Measurements from ENCODE around the gene PLA2R1. TPM values are rescaled to one million over a fixed set of nuclear protein-coding genes. Genes with fewer than 3 reads are reported as not detected.

Gene PLA2R1
- total RNA-seq, 1 experiment from 2014 or later = 1.1 TPM

DNA sequence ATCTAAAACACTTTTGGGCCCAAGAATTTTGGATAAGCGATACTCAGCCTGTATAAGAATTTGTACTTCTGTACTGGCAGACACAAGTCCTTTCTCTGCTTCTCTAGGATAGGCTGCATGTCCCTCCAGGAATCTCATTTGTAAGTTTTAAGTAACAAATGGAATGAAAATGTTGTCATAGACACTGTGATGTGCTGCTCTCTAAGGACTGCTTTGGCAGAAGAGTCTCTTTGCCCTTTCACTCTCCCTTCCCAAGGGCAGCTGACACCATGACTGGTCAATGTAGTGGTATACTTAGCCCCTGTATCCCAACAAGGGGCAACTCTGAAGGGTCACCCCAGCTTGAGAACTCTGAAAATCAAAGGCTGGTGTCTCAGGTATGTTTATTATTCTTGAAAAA, 27.3 kb downstream of the PLA2R1 start:
- TF ChIP-seq ZNF317 (CRISPR knock-in tag; IDR thresholded peaks at IDR 0.05; ENCODE audit: borderline replicate concordance, low read depth) = no peak
- TF ChIP-seq RELA (CRISPR knock-in tag; IDR thresholded peaks at IDR 0.05; ENCODE audit: borderline replicate concordance) = no peak
- TF ChIP-seq, protein P1, sequence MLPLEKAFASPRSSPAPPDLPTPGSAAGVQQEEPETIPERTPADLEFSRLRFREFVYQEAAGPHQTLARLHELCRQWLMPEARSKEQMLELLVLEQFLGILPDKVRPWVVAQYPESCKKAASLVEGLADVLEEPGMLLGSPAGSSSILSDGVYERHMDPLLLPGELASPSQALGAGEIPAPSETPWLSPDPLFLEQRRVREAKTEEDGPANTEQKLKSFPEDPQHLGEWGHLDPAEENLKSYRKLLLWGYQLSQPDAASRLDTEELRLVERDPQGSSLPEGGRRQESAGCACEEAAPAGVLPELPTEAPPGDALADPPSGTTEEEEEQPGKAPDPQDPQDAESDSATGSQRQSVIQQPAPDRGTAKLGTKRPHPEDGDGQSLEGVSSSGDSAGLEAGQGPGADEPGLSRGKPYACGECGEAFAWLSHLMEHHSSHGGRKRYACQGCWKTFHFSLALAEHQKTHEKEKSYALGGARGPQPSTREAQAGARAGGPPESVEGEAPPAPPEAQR (CRISPR knock-in tag; IDR thresholded peaks at IDR 0.05) = no peak
- TF ChIP-seq ZNF671 (CRISPR knock-in tag; IDR thresholded peaks at IDR 0.05) = no peak
- TF ChIP-seq SP1 (CRISPR knock-in tag; conservative IDR thresholded peaks at IDR 0.05) = no peak
- TF ChIP-seq SMAD4 (CRISPR knock-in tag; IDR thresholded peaks at IDR 0.05) = no peak
- TF ChIP-seq CREM (CRISPR knock-in tag; IDR thresholded peaks at IDR 0.05) = no peak
- no peak for TF ChIP-seq NR3C1 (CRISPR knock-in tag; conservative IDR thresholded peaks at IDR 0.05; ENCODE audit: low read depth)
- TF ChIP-seq, protein P2, sequence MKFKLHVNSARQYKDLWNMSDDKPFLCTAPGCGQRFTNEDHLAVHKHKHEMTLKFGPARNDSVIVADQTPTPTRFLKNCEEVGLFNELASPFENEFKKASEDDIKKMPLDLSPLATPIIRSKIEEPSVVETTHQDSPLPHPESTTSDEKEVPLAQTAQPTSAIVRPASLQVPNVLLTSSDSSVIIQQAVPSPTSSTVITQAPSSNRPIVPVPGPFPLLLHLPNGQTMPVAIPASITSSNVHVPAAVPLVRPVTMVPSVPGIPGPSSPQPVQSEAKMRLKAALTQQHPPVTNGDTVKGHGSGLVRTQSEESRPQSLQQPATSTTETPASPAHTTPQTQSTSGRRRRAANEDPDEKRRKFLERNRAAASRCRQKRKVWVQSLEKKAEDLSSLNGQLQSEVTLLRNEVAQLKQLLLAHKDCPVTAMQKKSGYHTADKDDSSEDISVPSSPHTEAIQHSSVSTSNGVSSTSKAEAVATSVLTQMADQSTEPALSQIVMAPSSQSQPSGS (CRISPR knock-in tag; IDR thresholded peaks at IDR 0.05; ENCODE audit: borderline replicate concordance, low read depth) = no peak
- TF ChIP-seq, protein P3, sequence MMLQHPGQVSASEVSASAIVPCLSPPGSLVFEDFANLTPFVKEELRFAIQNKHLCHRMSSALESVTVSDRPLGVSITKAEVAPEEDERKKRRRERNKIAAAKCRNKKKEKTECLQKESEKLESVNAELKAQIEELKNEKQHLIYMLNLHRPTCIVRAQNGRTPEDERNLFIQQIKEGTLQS (CRISPR knock-in tag; conservative IDR thresholded peaks at IDR 0.05) = no peak
- Mint-ChIP-seq H3K36me3 (no peaks in the 10 kb centered on the region), H3K27me3 (ENCODE audit: low read depth) (no peaks in the 10 kb centered on the region), H3K4me1 (no peaks in the 10 kb centered on the region), H3K4me3 (no peak overlapping the region), H3K9me3 (no peaks in the 10 kb centered on the region), H3K27ac (no peak overlapping the region)
- ATAC-seq (no peak), DNase-seq (ENCODE audit: low spot score) (no peak)
- CTCF ChIA-PET = no interaction called here
- POLR2A ChIA-PET = no interaction called here

DNA sequence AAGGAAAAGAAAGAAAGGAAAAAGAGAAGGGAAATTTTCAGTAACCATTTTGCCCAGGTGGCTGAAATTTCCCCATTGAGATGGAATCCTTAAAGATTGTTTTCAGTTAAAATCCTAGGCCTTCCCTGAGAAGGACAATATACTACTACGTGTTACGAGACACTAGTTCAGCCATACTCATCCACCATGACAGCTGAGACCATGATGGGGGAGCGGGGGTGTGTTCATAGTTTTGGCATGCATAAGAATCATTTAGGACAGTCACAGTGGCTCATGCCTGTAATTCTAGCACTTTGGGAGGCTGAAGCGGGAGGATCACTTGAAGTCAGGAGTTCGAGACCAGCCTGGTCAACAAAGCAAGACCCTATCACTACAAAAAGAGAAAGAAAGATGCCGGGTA, 28.0 kb downstream of the PLA2R1 start:
- ChIA-PET CTCF (no interaction called here), POLR2A (no interaction called here)
- no peak overlapping the region for H3K4me3 Mint-ChIP-seq
- DNase-seq (ENCODE audit: low spot score) (no peak), ATAC-seq (no peak)
- H3K9me3 Mint-ChIP-seq = no peaks in the 10 kb centered on the region
- H3K27ac Mint-ChIP-seq = no peak overlapping the region
- no peaks in the 10 kb centered on the region for H3K4me1 Mint-ChIP-seq
- TF ChIP-seq, protein P4, sequence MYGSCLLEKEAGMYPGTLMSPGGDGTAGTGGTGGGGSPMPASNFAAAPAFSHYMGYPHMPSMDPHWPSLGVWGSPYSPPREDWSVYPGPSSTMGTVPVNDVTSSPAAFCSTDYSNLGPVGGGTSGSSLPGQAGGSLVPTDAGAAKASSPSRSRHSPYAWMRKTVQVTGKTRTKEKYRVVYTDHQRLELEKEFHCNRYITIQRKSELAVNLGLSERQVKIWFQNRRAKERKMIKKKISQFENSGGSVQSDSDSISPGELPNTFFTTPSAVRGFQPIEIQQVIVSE (CRISPR knock-in tag; IDR thresholded peaks at IDR 0.05; ENCODE audit: borderline replicate concordance) = no peak
- TF ChIP-seq, protein P5, sequence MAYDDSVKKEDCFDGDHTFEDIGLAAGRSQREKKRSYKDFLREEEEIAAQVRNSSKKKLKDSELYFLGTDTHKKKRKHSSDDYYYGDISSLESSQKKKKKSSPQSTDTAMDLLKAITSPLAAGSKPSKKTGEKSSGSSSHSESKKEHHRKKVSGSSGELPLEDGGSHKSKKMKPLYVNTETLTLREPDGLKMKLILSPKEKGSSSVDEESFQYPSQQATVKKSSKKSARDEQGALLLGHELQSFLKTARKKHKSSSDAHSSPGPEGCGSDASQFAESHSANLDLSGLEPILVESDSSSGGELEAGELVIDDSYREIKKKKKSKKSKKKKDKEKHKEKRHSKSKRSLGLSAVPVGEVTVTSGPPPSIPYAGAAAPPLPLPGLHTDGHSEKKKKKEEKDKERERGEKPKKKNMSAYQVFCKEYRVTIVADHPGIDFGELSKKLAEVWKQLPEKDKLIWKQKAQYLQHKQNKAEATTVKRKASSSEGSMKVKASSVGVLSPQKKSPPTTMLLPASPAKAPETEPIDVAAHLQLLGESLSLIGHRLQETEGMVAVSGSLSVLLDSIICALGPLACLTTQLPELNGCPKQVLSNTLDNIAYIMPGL (CRISPR knock-in tag; IDR thresholded peaks at IDR 0.05) = no peak
- no peak for TF ChIP-seq IRF2 (CRISPR knock-in tag; IDR thresholded peaks at IDR 0.05; ENCODE audit: borderline replicate concordance, low read depth)
- TF ChIP-seq, protein P6, sequence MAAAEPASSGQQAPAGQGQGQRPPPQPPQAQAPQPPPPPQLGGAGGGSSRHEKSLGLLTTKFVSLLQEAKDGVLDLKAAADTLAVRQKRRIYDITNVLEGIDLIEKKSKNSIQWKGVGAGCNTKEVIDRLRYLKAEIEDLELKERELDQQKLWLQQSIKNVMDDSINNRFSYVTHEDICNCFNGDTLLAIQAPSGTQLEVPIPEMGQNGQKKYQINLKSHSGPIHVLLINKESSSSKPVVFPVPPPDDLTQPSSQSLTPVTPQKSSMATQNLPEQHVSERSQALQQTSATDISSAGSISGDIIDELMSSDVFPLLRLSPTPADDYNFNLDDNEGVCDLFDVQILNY (CRISPR knock-in tag; IDR thresholded peaks at IDR 0.05) = no peak
- no peak for TF ChIP-seq MXD4 (CRISPR knock-in tag; IDR thresholded peaks at IDR 0.05; ENCODE audit: borderline replicate concordance)
- TF ChIP-seq, protein P7, sequence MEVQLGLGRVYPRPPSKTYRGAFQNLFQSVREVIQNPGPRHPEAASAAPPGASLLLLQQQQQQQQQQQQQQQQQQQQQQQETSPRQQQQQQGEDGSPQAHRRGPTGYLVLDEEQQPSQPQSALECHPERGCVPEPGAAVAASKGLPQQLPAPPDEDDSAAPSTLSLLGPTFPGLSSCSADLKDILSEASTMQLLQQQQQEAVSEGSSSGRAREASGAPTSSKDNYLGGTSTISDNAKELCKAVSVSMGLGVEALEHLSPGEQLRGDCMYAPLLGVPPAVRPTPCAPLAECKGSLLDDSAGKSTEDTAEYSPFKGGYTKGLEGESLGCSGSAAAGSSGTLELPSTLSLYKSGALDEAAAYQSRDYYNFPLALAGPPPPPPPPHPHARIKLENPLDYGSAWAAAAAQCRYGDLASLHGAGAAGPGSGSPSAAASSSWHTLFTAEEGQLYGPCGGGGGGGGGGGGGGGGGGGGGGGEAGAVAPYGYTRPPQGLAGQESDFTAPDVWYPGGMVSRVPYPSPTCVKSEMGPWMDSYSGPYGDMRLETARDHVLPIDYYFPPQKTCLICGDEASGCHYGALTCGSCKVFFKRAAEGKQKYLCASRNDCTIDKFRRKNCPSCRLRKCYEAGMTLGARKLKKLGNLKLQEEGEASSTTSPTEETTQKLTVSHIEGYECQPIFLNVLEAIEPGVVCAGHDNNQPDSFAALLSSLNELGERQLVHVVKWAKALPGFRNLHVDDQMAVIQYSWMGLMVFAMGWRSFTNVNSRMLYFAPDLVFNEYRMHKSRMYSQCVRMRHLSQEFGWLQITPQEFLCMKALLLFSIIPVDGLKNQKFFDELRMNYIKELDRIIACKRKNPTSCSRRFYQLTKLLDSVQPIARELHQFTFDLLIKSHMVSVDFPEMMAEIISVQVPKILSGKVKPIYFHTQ (CRISPR knock-in tag; IDR thresholded peaks at IDR 0.05) = no peak
- TF ChIP-seq, protein P8, sequence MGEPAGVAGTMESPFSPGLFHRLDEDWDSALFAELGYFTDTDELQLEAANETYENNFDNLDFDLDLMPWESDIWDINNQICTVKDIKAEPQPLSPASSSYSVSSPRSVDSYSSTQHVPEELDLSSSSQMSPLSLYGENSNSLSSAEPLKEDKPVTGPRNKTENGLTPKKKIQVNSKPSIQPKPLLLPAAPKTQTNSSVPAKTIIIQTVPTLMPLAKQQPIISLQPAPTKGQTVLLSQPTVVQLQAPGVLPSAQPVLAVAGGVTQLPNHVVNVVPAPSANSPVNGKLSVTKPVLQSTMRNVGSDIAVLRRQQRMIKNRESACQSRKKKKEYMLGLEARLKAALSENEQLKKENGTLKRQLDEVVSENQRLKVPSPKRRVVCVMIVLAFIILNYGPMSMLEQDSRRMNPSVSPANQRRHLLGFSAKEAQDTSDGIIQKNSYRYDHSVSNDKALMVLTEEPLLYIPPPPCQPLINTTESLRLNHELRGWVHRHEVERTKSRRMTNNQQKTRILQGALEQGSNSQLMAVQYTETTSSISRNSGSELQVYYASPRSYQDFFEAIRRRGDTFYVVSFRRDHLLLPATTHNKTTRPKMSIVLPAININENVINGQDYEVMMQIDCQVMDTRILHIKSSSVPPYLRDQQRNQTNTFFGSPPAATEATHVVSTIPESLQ (CRISPR knock-in tag; IDR thresholded peaks at IDR 0.05) = no peak
- no peak for TF ChIP-seq JUN (CRISPR knock-in tag; IDR thresholded peaks at IDR 0.05)
- TF ChIP-seq, protein P9, sequence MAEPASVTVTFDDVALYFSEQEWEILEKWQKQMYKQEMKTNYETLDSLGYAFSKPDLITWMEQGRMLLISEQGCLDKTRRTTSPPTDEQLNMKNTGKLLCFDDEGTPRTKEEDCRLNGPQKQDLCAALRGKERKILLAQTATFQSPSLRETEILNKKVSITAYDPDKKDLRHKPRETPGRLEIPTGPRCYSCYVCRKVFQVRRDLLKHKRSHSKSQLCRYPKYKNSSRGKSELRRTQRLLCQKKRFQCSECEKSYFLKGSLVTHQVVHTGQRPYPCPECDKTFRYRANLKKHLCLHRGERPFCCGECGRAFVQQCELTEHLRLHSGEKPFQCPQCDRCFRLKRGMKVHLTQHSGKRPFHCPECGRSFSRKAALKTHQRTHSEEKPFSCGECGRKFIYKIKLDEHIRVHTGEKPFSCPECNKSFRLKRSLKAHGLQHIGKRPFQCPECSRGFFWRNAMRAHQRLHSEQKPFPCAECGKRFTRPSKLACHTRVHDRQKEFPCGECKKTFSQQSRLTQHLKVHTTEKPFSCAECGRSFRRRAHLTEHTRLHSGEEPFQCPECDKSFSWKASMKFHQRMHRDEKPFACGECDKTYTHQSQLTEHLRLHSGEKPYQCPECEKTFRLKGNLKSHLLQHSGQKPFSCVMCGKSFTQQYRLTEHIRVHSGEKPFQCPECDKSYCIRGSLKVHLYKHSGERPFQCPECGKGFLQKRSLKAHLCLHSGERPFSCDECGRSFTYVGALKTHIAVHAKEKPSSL (CRISPR knock-in tag; conservative IDR thresholded peaks at IDR 0.05) = no peak
- TF ChIP-seq NR1H2 (CRISPR knock-in tag; IDR thresholded peaks at IDR 0.05) = no peak
- H3K36me3 Mint-ChIP-seq = no peaks in the 10 kb centered on the region
- no peaks in the 10 kb centered on the region for H3K27me3 Mint-ChIP-seq (ENCODE audit: low read depth)

All from WTC11 (cell line).